HepG2 (cell line): Measurements from ENCODE around the gene CSNK1D. TPM values are rescaled to one million over a fixed set of nuclear protein-coding genes. Genes with fewer than 3 reads are reported as not detected.

ENCODE experiments used
- ASH2L ChIP-seq: fragments of 300-600, 200-600 bp; sonication (generic); IDR thresholded peaks from 2 replicates; pipeline ENCODE4 v1.7.0; 2017; ENCODE audit warnings: low read depth, mild to moderate bottlenecking, moderate library complexity, mixed read lengths, low read length; ENCODE audit not compliant: insufficient read length
- BRCA1 ChIP-seq: sonication (generic); formaldehyde crosslinking; IDR thresholded peaks from 2 replicates; pipeline ENCODE4 v1.4.0; 2020; ENCODE audit warnings: missing genetic modification reagents
- ELF1 ChIP-seq: sonication (generic); formaldehyde crosslinking; IDR thresholded peaks from 2 replicates; pipeline ENCODE4 v1.4.0; 2020; ENCODE audit warnings: missing genetic modification reagents
- FOXK1 ChIP-seq: sonication (generic); formaldehyde crosslinking; IDR thresholded peaks from 2 replicates; pipeline ENCODE4 v1.4.0; 2020; ENCODE audit warnings: low read depth, missing genetic modification reagents, borderline replicate concordance
- GTF3A ChIP-seq: sonication (generic); formaldehyde crosslinking; conservative IDR thresholded peaks from 2 replicates; pipeline ENCODE4 v1.4.0; 2020; ENCODE audit warnings: mild to moderate bottlenecking, missing genetic modification reagents
- HBP1 ChIP-seq: IDR thresholded peaks from 2 replicates; pipeline ENCODE4 v1.6.1; 2016; ENCODE audit warnings: low read depth, control low read depth
- HDAC2 ChIP-seq: sonication (generic); formaldehyde crosslinking; IDR thresholded peaks from 2 replicates; pipeline ENCODE4 v1.4.0; 2020; ENCODE audit warnings: missing genetic modification reagents
- HDAC6 ChIP-seq: fragments of 200-600 bp; sonication (generic); IDR thresholded peaks from 2 replicates; pipeline ENCODE4 v1.7.0; 2017; ENCODE audit warnings: mild to moderate bottlenecking, antibody characterized with exemption, low read length, low read depth
- HES4 ChIP-seq: sonication (generic); formaldehyde crosslinking; IDR thresholded peaks from 2 replicates; pipeline ENCODE4 v1.9.0; 2021; ENCODE audit warnings: mild to moderate bottlenecking, missing genetic modification reagents, borderline replicate concordance
- HMG20B ChIP-seq: conservative IDR thresholded peaks from 2 replicates; pipeline ENCODE4 v1.6.1; 2016; ENCODE audit warnings: missing genetic modification reagents, missing compliant biosample characterization
- KAT7 ChIP-seq: IDR thresholded peaks from 2 replicates; pipeline ENCODE4 v1.6.1; 2018; ENCODE audit warnings: borderline replicate concordance, missing compliant biosample characterization
- NR1H2 ChIP-seq: sonication (generic); formaldehyde crosslinking; IDR thresholded peaks from 2 replicates; pipeline ENCODE4 v1.8.1; 2022; ENCODE audit warnings: low read depth, missing genetic modification reagents, borderline replicate concordance
- NR2F6 ChIP-seq, 2 experiments: IDR thresholded peaks; 2 replicates each; pipeline ENCODE4 v1.6.1; 2016; ENCODE audit warnings: antibody characterized with exemption in 1 of 2, mild to moderate bottlenecking in 1 of 2
- PHF5A ChIP-seq: IDR thresholded peaks from one replicate; pipeline ENCODE4 v1.6.1; 2018; ENCODE audit warnings: low read depth, missing genetic modification reagents; ENCODE audit not compliant: unreplicated experiment
- PRMT3 ChIP-seq: sonication (generic); formaldehyde crosslinking; IDR thresholded peaks from 2 replicates; pipeline ENCODE4 v1.8.1; 2022; ENCODE audit warnings: low read depth, mild to moderate bottlenecking, moderate library complexity, missing genetic modification reagents, borderline replicate concordance
- SATB2 ChIP-seq: sonication (generic); formaldehyde crosslinking; IDR thresholded peaks from 2 replicates; pipeline ENCODE4 v1.5.0; 2020; ENCODE audit warnings: missing genetic modification reagents
- SP4 ChIP-seq: sonication (generic); formaldehyde crosslinking; IDR thresholded peaks from 2 replicates; pipeline ENCODE4 v1.8.1; 2023; ENCODE audit warnings: mild to moderate bottlenecking, missing genetic modification reagents
- SYNCRIP ChIP-seq: fragments of 200-400 bp; formaldehyde crosslinking; IDR thresholded peaks from 2 replicates; pipeline ENCODE4 v1.6.1; 2018; ENCODE audit warnings: mild to moderate bottlenecking, low read depth, low read length; ENCODE audit not compliant: insufficient read depth
- TEAD2 ChIP-seq: sonication (generic); formaldehyde crosslinking; IDR thresholded peaks from 2 replicates; pipeline ENCODE4 v1.9.0; 2021; ENCODE audit warnings: missing genetic modification reagents
- THYN1 ChIP-seq: sonication (generic); formaldehyde crosslinking; IDR thresholded peaks from 2 replicates; pipeline ENCODE4 v1.8.1; 2023; ENCODE audit warnings: low read depth, mild to moderate bottlenecking, moderate library complexity, missing genetic modification reagents, borderline replicate concordance
- ZBTB20 ChIP-seq: sonication (generic); formaldehyde crosslinking; IDR thresholded peaks from 2 replicates; pipeline ENCODE4 v1.8.1; 2023; ENCODE audit warnings: missing genetic modification reagents, low read depth, mild to moderate bottlenecking, borderline replicate concordance
- ZC3H13 ChIP-seq: sonication (generic); formaldehyde crosslinking; IDR thresholded peaks from 2 replicates; pipeline ENCODE4 v1.8.1; 2023; ENCODE audit warnings: mild to moderate bottlenecking, missing genetic modification reagents, moderate library complexity
- ZFAT ChIP-seq: sonication (generic); formaldehyde crosslinking; conservative IDR thresholded peaks from 2 replicates; pipeline ENCODE4 v1.8.1; 2023; ENCODE audit warnings: missing genetic modification reagents, inconsistent platforms
- ZFP36 ChIP-seq: fragments of 150-350 bp; IDR thresholded peaks from 2 replicates; pipeline ENCODE4 v1.6.1; 2018; ENCODE audit warnings: borderline replicate concordance, low read length, low read depth; ENCODE audit not compliant: partially characterized antibody
- ZNF343 ChIP-seq: sonication (generic); formaldehyde crosslinking; IDR thresholded peaks from 2 replicates; pipeline ENCODE4 v1.4.0; 2020; ENCODE audit warnings: mild to moderate bottlenecking, missing genetic modification reagents
- ZNF44 ChIP-seq: sonication (generic); formaldehyde crosslinking; IDR thresholded peaks from 2 replicates; pipeline ENCODE4 v1.5.1; 2020; ENCODE audit warnings: mild to moderate bottlenecking, missing genetic modification reagents
- ZNF574 ChIP-seq: sonication (generic); formaldehyde crosslinking; IDR thresholded peaks from 2 replicates; pipeline ENCODE4 v1.4.0; 2020; ENCODE audit warnings: missing genetic modification reagents
- ZSCAN30 ChIP-seq: sonication (generic); formaldehyde crosslinking; IDR thresholded peaks from 2 replicates; pipeline ENCODE4 v1.5.0; 2020; ENCODE audit warnings: mild to moderate bottlenecking, missing genetic modification reagents
- polyA plus RNA-seq, 8 experiments: library from polyadenylated mRNA; depleted of rRNA in 3 of 8; stranded (reverse) in 7 of 8; unstranded in 1 of 8; fragments of >200 nt; fragmentation: Illumina TruSeq in 4 of 8; extraction: Trizol in 4 of 8; gene quantifications; 2 replicates each; pipeline versions ENCODE4 v1.2.1 to v1.2.3, GENCODE V29; 2011 to 2016; ENCODE audit warnings: low read depth in 4 of 8, missing spikeins in 1 of 8, mixed read lengths in 1 of 8; ENCODE audit not compliant: insufficient read depth in 1 of 8
- total RNA-seq, 5 experiments: library from RNA; depleted of rRNA; stranded (reverse); fragments of >200 nt; fragmentation: Illumina TruSeq; extraction: Trizol; gene quantifications; 2 replicates each; pipeline ENCODE4 v1.2.3, GENCODE V29; 2016; ENCODE audit warnings: low read depth in 1 of 5

The CSNK1D gene
- total and polyA plus RNA-seq, 2 of the 13 experiments (the other 11 are each of a cell fraction or from before 2014, with no cell fraction given), result 31.5 to 128 TPM

GRCh38 chr17:82217120-82217529 is 56.4 kb downstream of the CSNK1D start (continued):
- TF ChIP-seq NR1H2 (CRISPR knock-in tag) (no peak), THYN1 (CRISPR knock-in tag) (no peak; the same call in 1 of the 2 replicates), ZNF574 (CRISPR knock-in tag) (0 out of 2 replicates have a peak, but pooled peaks have one; percentile 17), SP4 (no peak), ZBTB20 (CRISPR knock-in tag) (no peak), HDAC2 (no peak), HBP1 (CRISPR knock-in tag) (0 out of 2 replicates have a peak, but pooled peaks have one; percentile 11), FOXK1 (CRISPR knock-in tag) (no peak), KAT7 (CRISPR knock-in tag) (0 out of 2 replicates have a peak, but pooled peaks have one; percentile 10), ZFP36 (no peak), HMG20B (CRISPR knock-in tag) (no peak), PHF5A (no peak), SYNCRIP (no peak), GTF3A (no peak; the same call in 1 of the 2 replicates), ZNF44 (CRISPR knock-in tag) (no peak), ELF1 (0 out of 2 replicates have a peak, but pooled peaks have one; percentile 48), PRMT3 (CRISPR knock-in tag) (no peak), NR2F6 (IDR thresholded peaks at IDR 0.05) (no peak), NR2F6 (CRISPR knock-in tag; IDR thresholded peaks at IDR 0.05) (peak; percentile 45; the same call in 1 of the 2 replicates), ZSCAN30 (CRISPR knock-in tag) (no peak), TEAD2 (CRISPR knock-in tag) (0 out of 2 replicates have a peak, but pooled peaks have one; percentile 51), ZC3H13 (CRISPR knock-in tag) (no peak), SATB2 (CRISPR knock-in tag) (0 out of 2 replicates have a peak, but pooled peaks have one; percentile 20), ZFAT (CRISPR knock-in tag) (no peak; the same call in 1 of the 2 replicates), HDAC6 (no peak), BRCA1 (CRISPR knock-in tag) (no peak), HES4 (CRISPR knock-in tag) (peak; percentile 40; the same call in 1 of the 2 replicates), ZNF343 (CRISPR knock-in tag) (peak; percentile 80), ASH2L (no peak)
